ENCODE measurements around the gene PANK4.
"Not testable (repeated sequence)": the region's sequence is repeated elsewhere in the genome, so short reads cannot be mapped to it uniquely, and the experiment has no call there.

Gene PANK4

GRCh38 chr1:2525920-2526823 is at the start of gene PANK4:
Gene PANK4 (minus strand): TSS chr1:2526596. CDS start chr1:2526587, 9 bp downstream.
- Mint-ChIP-seq H3K4me3 (peak within 1 kb of the TSS; percentile 94), H3K36me3 (no peaks in the 10 kb centered on the region), H3K27ac (peak within 1 kb of the TSS; percentile 93), H3K9me3 (ENCODE audit: low read depth) (no peaks in the 10 kb centered on the region), H3K27me3 (peaks cover 2% of the 10 kb centered on the region), H3K4me1 (ENCODE audit: low read depth) (peaks cover 46% of the 10 kb centered on the region)

GRCh38 chr1:2574350-2574749 is 48.0 kb upstream of the PANK4 start:
- peaks cover 19% of the 10 kb centered on the region for H3K4me1 Mint-ChIP-seq (ENCODE audit: low read depth)
- peaks cover 7% of the 10 kb centered on the region for H3K9me3 Mint-ChIP-seq (ENCODE audit: low read depth)
- peaks cover 2% of the 10 kb centered on the region for H3K36me3 Mint-ChIP-seq
- no peak overlapping the region for H3K4me3 Mint-ChIP-seq
- no peaks in the 10 kb centered on the region for H3K27me3 Mint-ChIP-seq
- H3K27ac Mint-ChIP-seq, result no peak overlapping the region

- Mint-ChIP-seq H3K4me3 (no peak overlapping the region), H3K9me3 (ENCODE audit: low read depth) (peaks cover 7% of the 10 kb centered on the region), H3K27ac (no peak overlapping the region), H3K4me1 (ENCODE audit: low read depth) (peaks cover 12% of the 10 kb centered on the region), H3K27me3 (no peaks in the 10 kb centered on the region), H3K36me3 (peaks cover 2% of the 10 kb centered on the region)
These were observed 47.0 kb upstream of the PANK4 start for GRCh38 chr1:2573250-2573920.

- Mint-ChIP-seq H3K27me3 (no peaks in the 10 kb centered on the region), H3K27ac (no peak overlapping the region), H3K9me3 (ENCODE audit: low read depth) (peaks cover 7% of the 10 kb centered on the region), H3K4me1 (ENCODE audit: low read depth) (peaks cover 3% of the 10 kb centered on the region), H3K4me3 (no peak overlapping the region), H3K36me3 (peaks cover 2% of the 10 kb centered on the region)
These were observed 45.0 kb upstream of the PANK4 start for GRCh38 chr1:2571348-2571747.

- peaks cover 2% of the 10 kb centered on the region for H3K36me3 Mint-ChIP-seq
- H3K4me3 Mint-ChIP-seq, result no peak overlapping the region
- H3K9me3 Mint-ChIP-seq (ENCODE audit: low read depth), result peaks cover 7% of the 10 kb centered on the region
- H3K27ac Mint-ChIP-seq, result no peak overlapping the region
- no peaks in the 10 kb centered on the region for H3K27me3 Mint-ChIP-seq
- H3K4me1 Mint-ChIP-seq (ENCODE audit: low read depth), result peaks cover 3% of the 10 kb centered on the region
These were observed 43.9 kb upstream of the PANK4 start for GRCh38 chr1:2570332-2570731.

- H3K4me3 Mint-ChIP-seq; H3K27ac Mint-ChIP-seq; H3K27me3 Mint-ChIP-seq; H3K4me1 Mint-ChIP-seq (ENCODE audit: low read depth); H3K36me3 Mint-ChIP-seq; H3K9me3 Mint-ChIP-seq (ENCODE audit: low read depth): not testable (repeated sequence)
These were observed 43.3 kb upstream of the PANK4 start for GRCh38 chr1:2569703-2570102.

- H3K27me3 Mint-ChIP-seq, result no peaks in the 10 kb centered on the region
- no peak overlapping the region for H3K4me3 Mint-ChIP-seq
- H3K36me3 Mint-ChIP-seq, result peaks cover 2% of the 10 kb centered on the region
- H3K4me1 Mint-ChIP-seq (ENCODE audit: low read depth), result peaks cover under 1% of the 10 kb centered on the region
- peaks cover 5% of the 10 kb centered on the region for H3K9me3 Mint-ChIP-seq (ENCODE audit: low read depth)
- no peak overlapping the region for H3K27ac Mint-ChIP-seq
These were observed 42.7 kb upstream of the PANK4 start for GRCh38 chr1:2569060-2569459.

GRCh38 chr1:2568187-2568816 is 41.9 kb upstream of the PANK4 start:
- not testable (repeated sequence) for H3K36me3 Mint-ChIP-seq; H3K9me3 Mint-ChIP-seq (ENCODE audit: low read depth); H3K27me3 Mint-ChIP-seq; H3K4me3 Mint-ChIP-seq; H3K4me1 Mint-ChIP-seq (ENCODE audit: low read depth); H3K27ac Mint-ChIP-seq

GRCh38 chr1:2567083-2567679 is 40.8 kb upstream of the PANK4 start:
- H3K27ac Mint-ChIP-seq, result no peak overlapping the region
- no peaks in the 10 kb centered on the region for H3K4me1 Mint-ChIP-seq (ENCODE audit: low read depth)
- no peaks in the 10 kb centered on the region for H3K27me3 Mint-ChIP-seq
- H3K36me3 Mint-ChIP-seq, result peaks cover 2% of the 10 kb centered on the region
- H3K9me3 Mint-ChIP-seq (ENCODE audit: low read depth), result no peaks in the 10 kb centered on the region
- H3K4me3 Mint-ChIP-seq, result no peak overlapping the region

GRCh38 chr1:2566101-2567045 is 40.0 kb upstream of the PANK4 start:
- Mint-ChIP-seq H3K27ac (no peak overlapping the region), H3K36me3 (peaks cover 2% of the 10 kb centered on the region), H3K27me3 (no peaks in the 10 kb centered on the region), H3K9me3 (ENCODE audit: low read depth) (no peaks in the 10 kb centered on the region), H3K4me1 (ENCODE audit: low read depth) (peaks cover under 1% of the 10 kb centered on the region), H3K4me3 (no peak overlapping the region)

GRCh38 chr1:2564815-2565374 is 38.5 kb upstream of the PANK4 start:
- Mint-ChIP-seq H3K9me3 (ENCODE audit: low read depth) (no peaks in the 10 kb centered on the region), H3K36me3 (no peaks in the 10 kb centered on the region), H3K4me3 (no peak overlapping the region), H3K4me1 (ENCODE audit: low read depth) (peaks cover 2% of the 10 kb centered on the region), H3K27me3 (no peaks in the 10 kb centered on the region), H3K27ac (no peak overlapping the region)

- Mint-ChIP-seq H3K27ac (no peak overlapping the region), H3K27me3 (no peaks in the 10 kb centered on the region), H3K9me3 (ENCODE audit: low read depth) (no peaks in the 10 kb centered on the region), H3K4me3 (no peak overlapping the region), H3K4me1 (ENCODE audit: low read depth) (peaks cover 2% of the 10 kb centered on the region), H3K36me3 (no peaks in the 10 kb centered on the region)
These were observed 37.8 kb upstream of the PANK4 start for GRCh38 chr1:2564006-2564814.

GRCh38 chr1:2563205-2563604 is 36.8 kb upstream of the PANK4 start:
- Mint-ChIP-seq H3K4me1 (ENCODE audit: low read depth) (peaks cover 6% of the 10 kb centered on the region), H3K27me3 (no peaks in the 10 kb centered on the region), H3K4me3 (no peak overlapping the region), H3K36me3 (no peaks in the 10 kb centered on the region), H3K27ac (no peak overlapping the region), H3K9me3 (ENCODE audit: low read depth) (no peaks in the 10 kb centered on the region)
